Parathyroid adenoma (tissue), 2 donors: ENCODE measurements around the gene TRIAP1.

Experiments
- H2AFZ ChIP-seq: fragments of 300-600 bp; sonication (generic); one replicate; pipeline ENCODE4 v1.7.0; 2017; ENCODE audit warnings: antibody characterized with exemption, mild to moderate bottlenecking
- H3K27ac ChIP-seq: fragments of 300-600 bp; sonication (generic); one replicate; pipeline ENCODE4 v1.7.0; 2017
- H3K27me3 ChIP-seq: fragments of 300-600 bp; sonication (generic); one replicate; pipeline ENCODE4 v1.7.0; 2017; ENCODE audit warnings: low read length; ENCODE audit not compliant: control insufficient read depth, insufficient read depth
- H3K36me3 ChIP-seq: fragments of 300-600 bp; sonication (generic); one replicate; pipeline ENCODE4 v1.7.0; 2017; ENCODE audit warnings: low read length; ENCODE audit not compliant: control insufficient read depth, insufficient read depth
- H3K4me1 ChIP-seq: fragments of 300-600 bp; sonication (generic); one replicate; pipeline ENCODE4 v1.7.0; 2017; ENCODE audit warnings: control low read depth
- H3K4me2 ChIP-seq: fragments of 300-600 bp; sonication (generic); one replicate; pipeline ENCODE4 v1.7.0; 2017; ENCODE audit warnings: low read length
- H3K4me3 ChIP-seq: fragments of 300-600 bp; sonication (generic); one replicate; pipeline ENCODE4 v1.7.0; 2017; ENCODE audit warnings: low read depth, low read length
- H3K79me2 ChIP-seq: fragments of 300-600 bp; sonication (generic); one replicate; pipeline ENCODE4 v1.7.0; 2017; ENCODE audit warnings: control low read depth
- H3K9ac ChIP-seq: fragments of 300-600 bp; sonication (generic); one replicate; pipeline ENCODE4 v1.7.0; 2017; ENCODE audit warnings: mild to moderate bottlenecking
- H3K9me3 ChIP-seq: fragments of 300-600 bp; sonication (generic); one replicate; pipeline ENCODE4 v1.7.0; 2017; ENCODE audit warnings: low read length; ENCODE audit not compliant: control insufficient read depth
- TF ChIP-seq, protein P1 (sequence below): fragments of 300-600 bp; sonication (generic); IDR thresholded peaks from one replicate; pipeline ENCODE4 v1.7.0; 2017; ENCODE audit warnings: antibody characterized with exemption, mild to moderate bottlenecking
- donor health status: primary hyperparathyroidism.

The TRIAP1 gene

DNA sequence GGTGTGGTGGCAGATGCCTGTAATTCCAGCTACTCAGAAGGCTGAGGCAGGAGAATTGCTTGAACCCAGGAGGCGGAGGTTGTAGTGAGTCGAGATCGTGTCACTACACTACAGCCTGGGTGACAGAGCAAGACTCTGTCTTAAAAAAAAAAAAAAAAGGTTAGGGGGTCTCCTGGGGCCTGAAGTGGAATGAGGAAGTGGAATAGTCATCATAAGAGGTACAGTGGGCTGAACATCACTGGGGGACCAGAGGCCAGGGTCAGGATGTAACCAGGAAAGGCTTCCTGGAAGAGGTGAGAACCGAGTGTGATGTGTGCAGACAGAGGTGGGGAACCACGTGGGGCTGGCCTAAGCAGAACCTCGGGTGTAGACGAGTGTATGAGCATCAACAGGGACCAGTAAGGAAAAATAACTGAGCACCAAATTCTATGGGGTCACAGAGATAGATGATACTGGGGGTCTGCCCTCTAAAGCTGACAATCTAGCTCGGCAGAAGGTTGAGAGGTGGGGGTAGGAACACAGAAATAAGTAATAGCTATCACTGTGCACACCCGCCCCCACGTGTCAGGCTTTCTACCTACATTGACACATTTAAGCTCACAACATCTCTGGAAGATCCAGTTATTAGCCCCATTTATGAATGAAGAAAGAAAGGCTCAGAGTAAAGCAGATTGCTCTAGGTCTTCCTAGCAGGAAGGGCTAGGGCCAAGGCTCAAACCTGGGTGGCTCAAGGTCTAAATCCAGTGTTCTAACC is 13.2 kb downstream of the TRIAP1 start:
- Histone ChIP-seq H3K36me3 (no peaks in the 10 kb centered on the region), H3K79me2 (no peaks in the 10 kb centered on the region), H3K4me3 (no peak overlapping the region), H2AFZ (no peak overlapping the region), H3K27me3 (no peaks in the 10 kb centered on the region), H3K27ac (no peak overlapping the region), H3K9me3 (no peaks in the 10 kb centered on the region), H3K4me1 (peaks cover 2% of the 10 kb centered on the region), H3K4me2 (no peak overlapping the region), H3K9ac (no peak overlapping the region)
- TF ChIP-seq, protein P1, sequence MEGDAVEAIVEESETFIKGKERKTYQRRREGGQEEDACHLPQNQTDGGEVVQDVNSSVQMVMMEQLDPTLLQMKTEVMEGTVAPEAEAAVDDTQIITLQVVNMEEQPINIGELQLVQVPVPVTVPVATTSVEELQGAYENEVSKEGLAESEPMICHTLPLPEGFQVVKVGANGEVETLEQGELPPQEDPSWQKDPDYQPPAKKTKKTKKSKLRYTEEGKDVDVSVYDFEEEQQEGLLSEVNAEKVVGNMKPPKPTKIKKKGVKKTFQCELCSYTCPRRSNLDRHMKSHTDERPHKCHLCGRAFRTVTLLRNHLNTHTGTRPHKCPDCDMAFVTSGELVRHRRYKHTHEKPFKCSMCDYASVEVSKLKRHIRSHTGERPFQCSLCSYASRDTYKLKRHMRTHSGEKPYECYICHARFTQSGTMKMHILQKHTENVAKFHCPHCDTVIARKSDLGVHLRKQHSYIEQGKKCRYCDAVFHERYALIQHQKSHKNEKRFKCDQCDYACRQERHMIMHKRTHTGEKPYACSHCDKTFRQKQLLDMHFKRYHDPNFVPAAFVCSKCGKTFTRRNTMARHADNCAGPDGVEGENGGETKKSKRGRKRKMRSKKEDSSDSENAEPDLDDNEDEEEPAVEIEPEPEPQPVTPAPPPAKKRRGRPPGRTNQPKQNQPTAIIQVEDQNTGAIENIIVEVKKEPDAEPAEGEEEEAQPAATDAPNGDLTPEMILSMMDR = no peak

DNA sequence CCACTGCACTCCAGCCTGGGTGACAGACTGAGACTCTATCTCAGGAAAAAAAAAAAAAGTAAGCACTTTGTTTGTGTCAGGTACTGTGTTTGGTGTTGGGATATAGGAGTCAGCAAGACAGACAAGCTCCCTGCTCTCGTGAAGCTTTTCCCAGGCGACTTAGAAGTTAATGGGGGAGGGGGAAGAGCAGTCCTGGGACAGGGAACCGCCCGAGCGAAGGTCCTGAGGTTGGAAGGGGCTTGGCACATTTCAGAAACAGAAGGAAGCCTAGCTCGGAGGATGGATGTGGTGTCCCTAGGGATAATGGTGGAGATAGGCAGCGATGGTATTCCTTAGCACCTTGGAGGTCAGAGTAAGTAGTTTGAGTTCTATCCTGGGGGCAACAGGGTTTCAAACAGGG is 16.8 kb downstream of the TRIAP1 start:
- Histone ChIP-seq H3K4me1 (no peaks in the 10 kb centered on the region), H3K79me2 (no peaks in the 10 kb centered on the region), H3K36me3 (no peaks in the 10 kb centered on the region), H3K9me3 (no peaks in the 10 kb centered on the region), H3K9ac (no peak overlapping the region), H3K27me3 (no peaks in the 10 kb centered on the region), H3K27ac (no peak overlapping the region), H2AFZ (no peak overlapping the region), H3K4me2 (no peak overlapping the region), H3K4me3 (no peak overlapping the region)
- TF ChIP-seq, protein P1 = no peak

DNA sequence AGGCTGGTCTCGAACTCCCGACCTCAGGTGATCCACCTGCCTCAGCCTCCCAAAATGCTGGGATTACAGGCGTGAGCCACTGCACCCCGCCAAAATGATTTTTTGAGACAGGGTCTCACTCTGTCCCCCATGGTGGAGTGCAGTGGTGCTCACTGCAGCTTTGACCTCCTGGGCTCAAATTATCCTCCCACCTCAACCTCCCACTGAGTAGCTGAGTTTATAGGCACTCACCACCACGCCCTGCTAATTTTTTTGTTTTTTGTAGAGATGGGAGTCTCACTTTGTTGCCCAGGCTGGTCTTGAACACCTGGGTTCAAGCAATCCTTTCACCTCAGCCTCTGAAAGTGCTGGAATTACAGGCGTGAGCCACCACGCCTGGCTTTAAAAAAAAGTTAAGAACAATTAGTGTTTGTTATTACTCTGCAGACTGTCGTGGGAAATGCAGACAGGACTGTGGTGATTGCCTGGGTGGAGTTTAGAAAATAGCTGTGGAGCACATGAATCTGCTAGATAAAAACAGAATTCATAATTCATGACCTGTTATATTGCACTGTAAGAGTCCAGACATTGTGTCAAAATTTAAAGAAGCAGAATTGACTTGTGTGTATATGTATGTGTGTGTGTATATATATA is 17.5 kb downstream of the TRIAP1 start:
- Histone ChIP-seq H3K36me3 (no peaks in the 10 kb centered on the region), H3K4me1 (no peaks in the 10 kb centered on the region), H3K27ac (no peak overlapping the region), H3K9ac (no peak overlapping the region), H2AFZ (no peak overlapping the region), H3K27me3 (no peaks in the 10 kb centered on the region), H3K4me2 (no peak overlapping the region), H3K9me3 (no peaks in the 10 kb centered on the region), H3K4me3 (no peak overlapping the region), H3K79me2 (no peaks in the 10 kb centered on the region)
- TF ChIP-seq, protein P1 = no peak

DNA sequence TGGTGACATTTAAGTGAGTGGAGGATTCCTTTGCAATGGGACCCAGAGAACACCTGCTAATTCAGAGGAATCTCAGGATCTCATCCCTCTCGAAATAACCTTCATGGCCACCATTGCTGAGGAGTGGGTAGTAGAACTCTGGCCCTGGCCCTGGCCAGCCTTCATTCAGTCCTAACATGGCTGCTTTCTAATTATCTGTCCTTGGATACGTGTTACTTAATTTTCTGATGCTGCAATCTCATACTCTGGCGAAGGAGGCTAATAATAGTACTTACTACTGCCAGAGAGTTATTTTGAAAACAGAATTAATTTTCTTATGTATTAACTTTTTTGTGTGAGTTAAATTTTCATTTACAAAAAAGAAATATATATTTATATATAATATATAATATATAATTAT is 20.4 kb downstream of the TRIAP1 start:
- Histone ChIP-seq H3K4me1 (no peaks in the 10 kb centered on the region), H3K9ac (no peak overlapping the region), H3K9me3 (no peaks in the 10 kb centered on the region), H3K27ac (no peak overlapping the region), H2AFZ (peak overlapping the region; percentile 25), H3K4me3 (no peak overlapping the region), H3K79me2 (no peaks in the 10 kb centered on the region), H3K36me3 (no peaks in the 10 kb centered on the region), H3K4me2 (no peak overlapping the region), H3K27me3 (no peaks in the 10 kb centered on the region)
- TF ChIP-seq, protein P1 = no peak
